HCT116 (cell line): Measurements from ENCODE around the gene FNBP1. TPM values are rescaled to one million over a fixed set of nuclear protein-coding genes. Genes with fewer than 3 reads are reported as not detected.

ENCODE experiments used
- ATAC-seq: fragments of 200-7000 bp; cut with Tn5 transposase; 2 replicates; pipeline ENCODE4 v1.9.1; 2020; ENCODE audit warnings: mild to moderate bottlenecking, moderate library complexity
- BruUV-seq: library from RNA; stranded (reverse); fragments of 400-500 nt; replicated peaks from 2 replicates; lab custom pipeline; 2021; lab: Mats Ljungman, UMichigan
- CTCF ChIA-PET: fragments of 300-600 bp; sonication (Branson Sonifier 250); formaldehyde crosslinking; loops from one replicate; lab custom pipeline; 2021; ENCODE audit warnings: antibody characterized with exemption; lab: Charles Lee
- POLR2A ChIA-PET: fragments of 300-600, 350-600 bp; sonication (Branson Sonifier 250); formaldehyde crosslinking; loops from one replicate; lab custom pipeline; 2021; ENCODE audit warnings: antibody characterized with exemption; lab: Charles Lee
- RAD21 ChIA-PET, 2 experiments: fragments of 300-600 bp; sonication (Branson Sonifier 250); formaldehyde crosslinking; loops; one replicate each; lab custom pipeline; 2023; ENCODE audit warnings: low total read pairs in 2 of 2; ENCODE audit not compliant: uncharacterized antibody in 2 of 2, unreplicated experiment in 2 of 2, low non-redundant PET in 1 of 2; lab: Charles Lee
- DNase-seq: peaks from one replicate; pipeline ENCODE4 v3.0.0-alpha.2; 2010; ENCODE audit warnings: low read depth, low spot score
- H2AFZ ChIP-seq: fragments of 200-600 bp; shearing (Covaris generic), sonication (generic); 2 replicates; pipeline ENCODE4 v1.6.1; 2017; ENCODE audit warnings: low read depth, mixed run types, mixed read lengths, antibody characterized with exemption, low read length; ENCODE audit not compliant: poor library complexity, severe bottlenecking
- H3K27ac ChIP-seq: 2 replicates; pipeline ENCODE4 v1.5.1; 2012; ENCODE audit warnings: low read depth, low read length
- H3K27me3 ChIP-seq: fragments of 200-600 bp; sonication (generic); 2 replicates; pipeline ENCODE4 v1.6.1; 2016; ENCODE audit warnings: mixed run types, low read length, mixed read lengths; ENCODE audit not compliant: insufficient read depth
- H3K36me3 ChIP-seq, 2 experiments: fragments of 200-500 bp in 1 of 2; fragments of 200-600 bp in 1 of 2; sonication (Bioruptor generic) in 1 of 2; sonication (generic) in 1 of 2; 2 replicates each; pipeline versions ENCODE4 v1.5.1 to v1.6.1; 2014 to 2016; ENCODE audit warnings: low read length in 2 of 2, inconsistent platforms in 1 of 2, mixed read lengths in 1 of 2, mixed run types in 1 of 2; ENCODE audit not compliant: insufficient read depth in 2 of 2, control insufficient read depth in 1 of 2
- H3K4me1 ChIP-seq, 2 experiments: fragments of 200-600 bp in 1 of 2; sonication (generic) in 1 of 2; 2 replicates each; pipeline versions ENCODE4 v1.5.1 to v1.6.1; 2012 to 2017; ENCODE audit warnings: low read length in 2 of 2, inconsistent platforms in 1 of 2, mild to moderate bottlenecking in 1 of 2, mixed read lengths in 1 of 2, mixed run types in 1 of 2, moderate library complexity in 1 of 2; ENCODE audit not compliant: insufficient read depth in 2 of 2, control insufficient read depth in 1 of 2
- H3K4me2 ChIP-seq: fragments of 200-600 bp; sonication (generic); 2 replicates; pipeline ENCODE4 v1.6.1; 2017; ENCODE audit warnings: mixed run types, low read length, mixed read lengths
- H3K4me3 ChIP-seq, 2 experiments: fragments of 200-600 bp in 1 of 2; sonication (generic) in 1 of 2; replicated peaks in 1 of 2; 2 replicates each; pipeline ENCODE4 v1.5.1; 2011 to 2016; ENCODE audit warnings: low read length in 2 of 2, control low read depth in 1 of 2, low read depth in 1 of 2, mild to moderate bottlenecking in 1 of 2, mixed read lengths in 1 of 2, mixed run types in 1 of 2
- H3K79me2 ChIP-seq: fragments of 200-600 bp; sonication (generic); 2 replicates; pipeline ENCODE4 v1.6.1; 2017; ENCODE audit warnings: mild to moderate bottlenecking, mixed run types, low read length, moderate library complexity, mixed read lengths; ENCODE audit not compliant: insufficient read depth
- H3K9ac ChIP-seq: fragments of 200-600 bp; sonication (generic); 2 replicates; pipeline ENCODE4 v1.6.1; 2016; ENCODE audit warnings: low read length, mixed read lengths
- H3K9me2 ChIP-seq: fragments of 200-600 bp; sonication (generic), shearing (Covaris generic); 2 replicates; pipeline ENCODE4 v1.6.1; 2017; ENCODE audit warnings: mixed run types, mild to moderate bottlenecking, moderate library complexity; ENCODE audit not compliant: insufficient read depth
- H3K9me3 ChIP-seq, 2 experiments: fragments of 200-500 bp in 1 of 2; fragments of 200-600 bp in 1 of 2; sonication (Bioruptor generic) in 1 of 2; sonication (generic) in 1 of 2; 2 replicates each; pipeline ENCODE4 v1.6.1; 2014 to 2017; ENCODE audit warnings: low read length in 2 of 2, mixed read lengths in 2 of 2, inconsistent platforms in 1 of 2, low read depth in 1 of 2, mild to moderate bottlenecking in 1 of 2, mixed run types in 1 of 2, moderate library complexity in 1 of 2; ENCODE audit not compliant: control insufficient read depth in 1 of 2, insufficient read depth in 1 of 2
- H4K20me1 ChIP-seq: fragments of 200-600 bp; sonication (generic), shearing (Covaris generic); 2 replicates; pipeline ENCODE4 v1.6.1; 2017; ENCODE audit warnings: mixed run types, mild to moderate bottlenecking, moderate library complexity; ENCODE audit not compliant: insufficient read depth
- ATF3 ChIP-seq: IDR thresholded peaks from 2 replicates; pipeline ENCODE4 v1.6.1; 2012
- CBX3 ChIP-seq: IDR thresholded peaks from 2 replicates; pipeline ENCODE4 v1.6.1; 2012; ENCODE audit warnings: low read depth
- CTCF ChIP-seq, 3 experiments: fragments of 200-600 bp in 1 of 3; sonication (generic) in 1 of 3; IDR thresholded peaks in 2 of 3; conservative IDR thresholded peaks in 1 of 3; 2 replicates each; pipeline ENCODE4 v1.5.1; 2012 to 2017; ENCODE audit warnings: low read depth in 2 of 3, low read length in 2 of 3, antibody characterized with exemption in 1 of 3, borderline replicate concordance in 1 of 3, control low read depth in 1 of 3, mild to moderate bottlenecking in 1 of 3, mixed read lengths in 1 of 3, mixed run types in 1 of 3, moderate library complexity in 1 of 3; ENCODE audit not compliant: insufficient read depth in 1 of 3
- EGR1 ChIP-seq: IDR thresholded peaks from 2 replicates; pipeline ENCODE4 v1.6.1; 2012; ENCODE audit warnings: low read depth
- ELF1 ChIP-seq: IDR thresholded peaks from 2 replicates; pipeline ENCODE4 v1.6.1; 2012; ENCODE audit warnings: low read depth, borderline replicate concordance
- EZH2 ChIP-seq: fragments of 200-600 bp; sonication (generic); IDR thresholded peaks from 2 replicates; pipeline ENCODE4 v1.6.1; 2017; ENCODE audit warnings: antibody characterized with exemption, mixed run types
- EZH2phosphoT487 ChIP-seq: fragments of 200-600 bp; IDR thresholded peaks from 2 replicates; pipeline ENCODE4 v1.6.1; 2018; ENCODE audit warnings: antibody characterized with exemption, borderline replicate concordance
- FOSL1 ChIP-seq: IDR thresholded peaks from 2 replicates; pipeline ENCODE4 v1.6.1; 2012; ENCODE audit warnings: low read depth
- POLR2A ChIP-seq: IDR thresholded peaks from 2 replicates; pipeline ENCODE4 v1.7.0; 2011; ENCODE audit warnings: borderline replicate concordance; ENCODE audit not compliant: insufficient read depth, insufficient read length; ENCODE audit errors: extremely low read depth
- POLR2AphosphoS5 ChIP-seq: IDR thresholded peaks from 2 replicates; pipeline ENCODE4 v1.6.1; 2011; ENCODE audit warnings: mild to moderate bottlenecking, low read depth, low read length, moderate library complexity
- RAD21 ChIP-seq: IDR thresholded peaks from 2 replicates; pipeline ENCODE4 v1.6.1; 2012; ENCODE audit warnings: low read depth, mild to moderate bottlenecking
- SIN3A ChIP-seq: IDR thresholded peaks from 2 replicates; pipeline ENCODE4 v1.6.1; 2012; ENCODE audit warnings: low read depth
- SP1 ChIP-seq: IDR thresholded peaks from 2 replicates; pipeline ENCODE4 v1.6.1; 2012; ENCODE audit warnings: low read depth
- SRF ChIP-seq: IDR thresholded peaks from 2 replicates; pipeline ENCODE4 v1.6.1; 2012; ENCODE audit warnings: low read depth
- TCF7L2 ChIP-seq: IDR thresholded peaks from 2 replicates; pipeline ENCODE4 v1.7.0; 2011; ENCODE audit warnings: borderline replicate concordance, inconsistent platforms; ENCODE audit not compliant: insufficient read depth, insufficient read length; ENCODE audit errors: extremely low read depth
- YY1 ChIP-seq: IDR thresholded peaks from 2 replicates; pipeline ENCODE4 v1.6.1; 2011; ENCODE audit warnings: low read length, low read depth, moderate library complexity, mild to moderate bottlenecking; ENCODE audit not compliant: insufficient replicate concordance; ENCODE audit errors: extremely low read depth
- ZNF274 ChIP-seq: fragments of 200-500 bp; sonication (Bioruptor generic); IDR thresholded peaks from 2 replicates; pipeline ENCODE4 v1.6.1; 2014; ENCODE audit warnings: mild to moderate bottlenecking, low read depth, low read length, inconsistent platforms
- intact Hi-C: fragments of 100-400 bp; cut with micrococcal nuclease; formaldehyde crosslinking; loops from 2 replicates; pipeline ENCODE4 v1.10.0; 2022
- total RNA-seq: library from RNA; stranded (reverse); gene quantifications from one replicate; pipeline ENCODE4 v1.2.1, GENCODE V29; 2021; ENCODE audit not compliant: unreplicated experiment
- TF ChIP-seq, protein P1 (sequence below): IDR thresholded peaks from 2 replicates; pipeline ENCODE4 v1.6.1; 2012
- TF ChIP-seq, protein P2 (sequence below): IDR thresholded peaks from 2 replicates; pipeline ENCODE4 v1.6.1; 2012; ENCODE audit warnings: low read depth

The FNBP1 gene
- total RNA-seq, 1 experiment from 2014 or later: 25.0 TPM

DNA sequence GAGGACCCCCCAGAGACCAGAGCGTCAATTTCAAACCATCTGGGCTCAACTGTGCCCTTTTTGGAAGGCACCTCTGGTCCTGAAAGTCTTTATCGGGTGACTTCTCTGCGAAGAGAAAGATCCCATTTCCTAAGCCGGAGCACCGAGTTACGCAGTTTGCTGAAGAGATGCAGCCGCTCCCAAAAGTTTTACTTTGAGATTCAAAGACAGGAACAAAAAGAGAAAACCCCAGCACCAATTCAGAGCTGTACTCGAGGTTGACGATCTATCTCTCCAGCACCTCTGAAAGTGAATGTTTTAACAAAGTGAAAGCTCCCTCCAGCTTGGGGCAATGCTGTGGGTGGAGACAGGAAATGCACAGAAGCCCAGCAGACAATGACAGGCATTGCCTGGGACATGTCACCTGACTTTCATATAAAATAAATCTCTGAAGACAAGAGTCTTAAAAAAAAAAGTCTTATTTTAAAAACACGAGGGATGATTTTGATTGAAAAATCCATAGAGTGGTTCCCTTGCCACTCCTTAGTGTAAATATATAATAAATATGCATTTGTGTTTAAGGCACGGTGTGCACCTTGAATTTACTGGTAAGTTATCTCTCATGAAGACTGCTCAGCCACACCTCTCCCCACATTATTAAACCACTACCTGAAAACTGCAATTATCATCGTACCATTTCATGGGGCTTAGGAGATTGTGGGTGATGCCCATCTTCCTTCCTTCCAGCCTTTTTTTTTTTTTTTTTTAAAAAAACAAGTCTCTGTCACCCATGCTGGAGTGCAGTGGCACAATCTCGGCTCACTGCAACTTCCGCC lies 79.9 kb downstream of the FNBP1 start:
- ATAC-seq: no peak
- no TSS peak for BruUV-seq
- H3K4me3 ChIP-seq: no peak overlapping the region
- H3K79me2 ChIP-seq: no peaks in the 10 kb centered on the region
- ChIA-PET CTCF (no interaction called here), RAD21 (no interaction called here), POLR2A (no interaction called here)
- no peak overlapping the region for H2AFZ ChIP-seq
- intact Hi-C loops: no loop called here
- H4K20me1 ChIP-seq: no peaks in the 10 kb centered on the region
- DNase-seq: no peak
- no peaks in the 10 kb centered on the region for H3K36me3 ChIP-seq
- no peak overlapping the region for H3K4me2 ChIP-seq
- no peaks in the 10 kb centered on the region for H3K9me2 ChIP-seq
- no peak overlapping the region for H3K27ac ChIP-seq
- H3K9ac ChIP-seq: no peak overlapping the region
- no peaks in the 10 kb centered on the region for H3K9me3 ChIP-seq
- no peaks in the 10 kb centered on the region for H3K4me1 ChIP-seq
- no peak for TF ChIP-seq SRF
- no peak for TF ChIP-seq FOSL1
- no peak for TF ChIP-seq SIN3A
- TF ChIP-seq ELF1: no peak
- TF ChIP-seq ZNF274: no peak
- TF ChIP-seq EZH2: no peak
- no peak for TF ChIP-seq SP1
- no peak for TF ChIP-seq ATF3
- TF ChIP-seq, protein P1, sequence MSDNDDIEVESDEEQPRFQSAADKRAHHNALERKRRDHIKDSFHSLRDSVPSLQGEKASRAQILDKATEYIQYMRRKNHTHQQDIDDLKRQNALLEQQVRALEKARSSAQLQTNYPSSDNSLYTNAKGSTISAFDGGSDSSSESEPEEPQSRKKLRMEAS: no peak
- no peak for TF ChIP-seq YY1
- no peak for TF ChIP-seq TCF7L2
- TF ChIP-seq CBX3: no peak
- TF ChIP-seq EGR1: no peak
- TF ChIP-seq POLR2A: no peak
- TF ChIP-seq RAD21: no peak
- no peak for TF ChIP-seq POLR2AphosphoS5
- TF ChIP-seq CTCF (IDR thresholded peaks at IDR 0.05 in 2 of 3, conservative IDR thresholded peaks at IDR 0.05 in 1 of 3; ENCODE audit: borderline replicate concordance in 1 of 3, insufficient read depth in 1 of 3, low read depth in 2 of 3, low read length in 2 of 3): no peak
- no peak for TF ChIP-seq EZH2phosphoT487
- TF ChIP-seq, protein P2, sequence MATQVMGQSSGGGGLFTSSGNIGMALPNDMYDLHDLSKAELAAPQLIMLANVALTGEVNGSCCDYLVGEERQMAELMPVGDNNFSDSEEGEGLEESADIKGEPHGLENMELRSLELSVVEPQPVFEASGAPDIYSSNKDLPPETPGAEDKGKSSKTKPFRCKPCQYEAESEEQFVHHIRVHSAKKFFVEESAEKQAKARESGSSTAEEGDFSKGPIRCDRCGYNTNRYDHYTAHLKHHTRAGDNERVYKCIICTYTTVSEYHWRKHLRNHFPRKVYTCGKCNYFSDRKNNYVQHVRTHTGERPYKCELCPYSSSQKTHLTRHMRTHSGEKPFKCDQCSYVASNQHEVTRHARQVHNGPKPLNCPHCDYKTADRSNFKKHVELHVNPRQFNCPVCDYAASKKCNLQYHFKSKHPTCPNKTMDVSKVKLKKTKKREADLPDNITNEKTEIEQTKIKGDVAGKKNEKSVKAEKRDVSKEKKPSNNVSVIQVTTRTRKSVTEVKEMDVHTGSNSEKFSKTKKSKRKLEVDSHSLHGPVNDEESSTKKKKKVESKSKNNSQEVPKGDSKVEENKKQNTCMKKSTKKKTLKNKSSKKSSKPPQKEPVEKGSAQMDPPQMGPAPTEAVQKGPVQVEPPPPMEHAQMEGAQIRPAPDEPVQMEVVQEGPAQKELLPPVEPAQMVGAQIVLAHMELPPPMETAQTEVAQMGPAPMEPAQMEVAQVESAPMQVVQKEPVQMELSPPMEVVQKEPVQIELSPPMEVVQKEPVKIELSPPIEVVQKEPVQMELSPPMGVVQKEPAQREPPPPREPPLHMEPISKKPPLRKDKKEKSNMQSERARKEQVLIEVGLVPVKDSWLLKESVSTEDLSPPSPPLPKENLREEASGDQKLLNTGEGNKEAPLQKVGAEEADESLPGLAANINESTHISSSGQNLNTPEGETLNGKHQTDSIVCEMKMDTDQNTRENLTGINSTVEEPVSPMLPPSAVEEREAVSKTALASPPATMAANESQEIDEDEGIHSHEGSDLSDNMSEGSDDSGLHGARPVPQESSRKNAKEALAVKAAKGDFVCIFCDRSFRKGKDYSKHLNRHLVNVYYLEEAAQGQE: no peak
- no peaks in the 10 kb centered on the region for H3K27me3 ChIP-seq
